Measurements from ENCODE around the gene CMTM2. TPM values are rescaled to one million over a fixed set of nuclear protein-coding genes. Genes with fewer than 3 reads are reported as not detected.

Gene CMTM2
- total and polyA plus RNA-seq, 2 experiments from 2014 or later = 0.60 TPM; not detected in 1

DNA sequence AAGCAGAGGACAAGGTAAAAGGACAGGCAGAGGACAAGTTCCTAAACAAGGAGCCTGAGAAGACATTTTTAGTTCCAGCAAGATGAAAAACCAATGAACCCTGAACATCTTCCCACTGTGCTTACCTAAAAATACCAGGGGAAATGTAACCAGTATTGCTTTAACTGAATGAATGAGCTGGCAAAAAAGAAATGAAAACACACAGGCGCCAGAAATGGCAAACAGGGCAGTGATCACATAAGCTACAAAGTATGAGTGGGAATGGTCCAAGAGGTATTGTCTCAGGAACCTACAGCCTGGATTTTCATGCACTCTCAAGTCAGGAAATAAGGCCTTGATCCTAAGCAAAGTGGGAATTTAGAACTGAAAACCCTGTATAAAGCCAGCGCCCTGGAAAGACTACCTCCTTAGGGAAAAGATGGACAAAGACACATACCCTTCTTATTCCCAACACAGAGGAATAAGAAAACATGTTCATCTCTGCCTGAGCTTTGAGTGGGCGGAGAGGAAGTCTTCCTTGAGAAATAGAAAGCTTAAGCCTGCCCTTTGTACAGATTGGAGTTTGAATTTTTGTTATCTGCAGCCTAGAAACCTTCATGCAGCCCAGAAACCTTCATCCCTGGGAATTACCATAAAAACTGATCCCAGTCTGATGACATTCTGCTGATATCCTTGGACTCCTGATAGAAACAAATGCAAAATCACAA is 2.1 kb downstream of the CMTM2 start:
- Histone ChIP-seq H3K79me2 (no peaks in the 10 kb centered on the region), H3K27ac (no peak overlapping the region), H3K9me3 (ENCODE audit: low read depth) (no peaks in the 10 kb centered on the region), H4K20me1 (ENCODE audit: insufficient read depth, poor library complexity, severe bottlenecking) (no peaks in the 10 kb centered on the region), H3K4me3 (no peak overlapping the region), H3K27me3 (peaks cover 23% of the 10 kb centered on the region), H2AFZ (no peak overlapping the region), H3K36me3 (replicated peaks; ENCODE audit: insufficient read depth, low read depth) (no peaks in the 10 kb centered on the region), H3K4me1 (ENCODE audit: insufficient read depth) (no peaks in the 10 kb centered on the region), H3K9me2 (replicated peaks; ENCODE audit: insufficient read depth) (no peaks in the 10 kb centered on the region), H3K4me2 (no peak overlapping the region)
- no peak for TF ChIP-seq EZH2 (IDR thresholded peaks at IDR 0.05; ENCODE audit: borderline replicate concordance)
- TF ChIP-seq EZH2phosphoT487 (IDR thresholded peaks at IDR 0.05; ENCODE audit: low read depth, severe bottlenecking, unreplicated experiment) = no peak
- 88% methylated on average over 3 of the region's 3 CpGs for WGBS (ENCODE audit: low lambda C conversion rate, missing lambda C conversion rate)
- DNase-seq (ENCODE audit: low spot score) = peak; percentile 26

DNA sequence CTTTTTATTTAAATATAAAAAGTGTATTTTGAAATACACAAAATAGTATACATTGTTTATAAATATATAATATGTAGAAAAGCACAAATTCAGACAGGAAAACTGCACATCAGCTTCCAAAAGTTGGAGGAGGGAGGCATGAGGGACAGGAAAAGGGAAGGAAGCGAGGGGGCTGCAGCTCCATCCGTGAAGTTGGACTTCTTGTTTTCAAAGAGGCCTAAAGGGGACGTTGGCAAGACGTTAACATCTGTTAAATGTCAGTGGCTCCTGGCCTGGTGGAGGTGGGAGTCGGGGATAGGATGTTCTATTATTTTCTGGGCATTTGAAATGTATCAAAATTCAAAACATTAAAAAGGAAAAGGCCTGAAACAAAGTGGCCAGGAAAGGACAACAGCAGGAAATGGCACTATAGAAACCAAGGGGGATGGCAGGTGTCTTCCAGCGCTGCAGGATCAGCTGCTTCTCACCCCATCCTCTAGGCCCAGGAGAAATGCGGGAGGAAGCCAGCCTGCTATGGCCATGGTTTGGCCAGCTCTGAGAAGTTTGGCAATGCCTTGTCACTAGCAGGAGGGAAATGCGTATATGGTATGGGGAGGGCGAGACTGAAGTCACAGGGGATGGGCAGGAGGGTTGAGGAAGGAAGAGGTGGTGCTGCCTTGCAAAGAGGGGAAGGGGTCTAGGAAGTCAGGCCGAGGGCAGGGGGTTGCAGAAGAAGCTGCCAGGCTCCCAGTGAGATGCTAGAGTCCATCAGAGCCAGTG is 6.4 kb downstream of the CMTM2 start:
- Histone ChIP-seq H2AFZ (no peak overlapping the region), H3K79me2 (no peaks in the 10 kb centered on the region), H3K36me3 (replicated peaks; ENCODE audit: insufficient read depth, low read depth) (no peaks in the 10 kb centered on the region), H3K9me3 (ENCODE audit: low read depth) (no peaks in the 10 kb centered on the region), H3K4me3 (no peak overlapping the region), H3K4me1 (ENCODE audit: insufficient read depth) (no peaks in the 10 kb centered on the region), H3K4me2 (no peak overlapping the region), H3K27ac (no peak overlapping the region), H3K9me2 (replicated peaks; ENCODE audit: insufficient read depth) (no peaks in the 10 kb centered on the region), H3K27me3 (no peaks in the 10 kb centered on the region), H4K20me1 (ENCODE audit: insufficient read depth, poor library complexity, severe bottlenecking) (no peaks in the 10 kb centered on the region)
- no peak for DNase-seq (ENCODE audit: low spot score)
- no peak for TF ChIP-seq EZH2 (IDR thresholded peaks at IDR 0.05; ENCODE audit: borderline replicate concordance)
- no peak for TF ChIP-seq EZH2phosphoT487 (IDR thresholded peaks at IDR 0.05; ENCODE audit: low read depth, severe bottlenecking, unreplicated experiment)
- TF ChIP-seq, protein P1, sequence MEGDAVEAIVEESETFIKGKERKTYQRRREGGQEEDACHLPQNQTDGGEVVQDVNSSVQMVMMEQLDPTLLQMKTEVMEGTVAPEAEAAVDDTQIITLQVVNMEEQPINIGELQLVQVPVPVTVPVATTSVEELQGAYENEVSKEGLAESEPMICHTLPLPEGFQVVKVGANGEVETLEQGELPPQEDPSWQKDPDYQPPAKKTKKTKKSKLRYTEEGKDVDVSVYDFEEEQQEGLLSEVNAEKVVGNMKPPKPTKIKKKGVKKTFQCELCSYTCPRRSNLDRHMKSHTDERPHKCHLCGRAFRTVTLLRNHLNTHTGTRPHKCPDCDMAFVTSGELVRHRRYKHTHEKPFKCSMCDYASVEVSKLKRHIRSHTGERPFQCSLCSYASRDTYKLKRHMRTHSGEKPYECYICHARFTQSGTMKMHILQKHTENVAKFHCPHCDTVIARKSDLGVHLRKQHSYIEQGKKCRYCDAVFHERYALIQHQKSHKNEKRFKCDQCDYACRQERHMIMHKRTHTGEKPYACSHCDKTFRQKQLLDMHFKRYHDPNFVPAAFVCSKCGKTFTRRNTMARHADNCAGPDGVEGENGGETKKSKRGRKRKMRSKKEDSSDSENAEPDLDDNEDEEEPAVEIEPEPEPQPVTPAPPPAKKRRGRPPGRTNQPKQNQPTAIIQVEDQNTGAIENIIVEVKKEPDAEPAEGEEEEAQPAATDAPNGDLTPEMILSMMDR (IDR thresholded peaks at IDR 0.05; ENCODE audit: poor library complexity) = no peak
- 75% methylated on average over 10 of the region's 10 CpGs for WGBS (ENCODE audit: low lambda C conversion rate, missing lambda C conversion rate)

DNA sequence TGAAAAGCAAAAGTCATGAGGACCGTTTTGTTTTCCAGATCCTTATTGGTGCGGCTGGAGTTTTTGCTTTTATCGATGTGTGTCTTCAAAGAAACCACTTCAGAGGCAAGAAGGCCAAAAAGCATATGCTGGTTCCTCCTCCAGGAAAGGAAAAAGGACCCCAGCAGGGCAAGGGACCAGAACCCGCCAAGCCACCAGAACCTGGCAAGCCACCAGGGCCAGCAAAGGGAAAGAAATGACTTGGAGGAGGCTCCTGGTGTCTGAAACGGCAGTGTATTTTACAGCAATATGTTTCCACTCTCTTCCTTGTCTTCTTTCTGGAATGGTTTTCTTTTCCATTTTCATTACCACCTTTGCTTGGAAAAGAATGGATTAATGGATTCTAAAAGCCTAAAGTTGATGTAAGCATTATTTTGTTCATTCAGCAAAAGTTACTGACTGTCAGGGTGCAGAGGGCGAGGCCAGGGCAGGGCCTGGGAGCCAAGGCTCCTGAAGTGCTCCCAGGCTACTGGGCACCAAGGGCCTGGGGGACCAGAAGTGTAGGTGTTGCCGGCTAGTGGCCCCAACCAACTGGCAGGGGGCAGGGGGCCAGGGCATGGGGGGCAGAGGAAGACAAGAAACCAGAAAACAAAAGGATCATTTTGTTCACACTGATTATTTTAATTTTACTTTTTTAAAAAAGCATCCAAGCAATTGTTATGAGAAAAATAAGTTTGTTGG is 8.8 kb downstream of the CMTM2 start:
- Histone ChIP-seq H3K79me2 (no peaks in the 10 kb centered on the region), H3K9me3 (ENCODE audit: low read depth) (no peaks in the 10 kb centered on the region), H4K20me1 (ENCODE audit: insufficient read depth, poor library complexity, severe bottlenecking) (no peaks in the 10 kb centered on the region), H3K4me1 (ENCODE audit: insufficient read depth) (no peaks in the 10 kb centered on the region), H3K27ac (no peak overlapping the region), H3K4me2 (no peak overlapping the region), H3K36me3 (replicated peaks; ENCODE audit: insufficient read depth, low read depth) (no peaks in the 10 kb centered on the region), H3K9me2 (replicated peaks; ENCODE audit: insufficient read depth) (no peaks in the 10 kb centered on the region), H2AFZ (no peak overlapping the region), H3K27me3 (no peaks in the 10 kb centered on the region), H3K4me3 (no peak overlapping the region)
- DNase-seq (ENCODE audit: low spot score) = no peak
- TF ChIP-seq EZH2 (IDR thresholded peaks at IDR 0.05; ENCODE audit: borderline replicate concordance) (no peak), EZH2phosphoT487 (IDR thresholded peaks at IDR 0.05; ENCODE audit: low read depth, severe bottlenecking, unreplicated experiment) (no peak)
- TF ChIP-seq, protein P1 (IDR thresholded peaks at IDR 0.05; ENCODE audit: poor library complexity) = no peak
- WGBS (ENCODE audit: low lambda C conversion rate, missing lambda C conversion rate) = 92% methylated on average over 7 of the region's 7 CpGs

Data from hepatocyte (in vitro differentiated cells).